ENCODE results near the gene RPTOR. TPM values are rescaled to one million over a fixed set of nuclear protein-coding genes. Genes with fewer than 3 reads are reported as not detected.

Gene RPTOR
- total and polyA plus RNA-seq, 2 experiments from 2014 or later: 13.2 to 37.9 TPM

GRCh38 chr17:80709090-80709695 lies 164.6 kb downstream of the RPTOR start:
- Histone ChIP-seq H3K27ac (no peak overlapping the region), H3K4me1 (ENCODE audit: low read depth) (no peaks in the 10 kb centered on the region), H3K4me3 (no peak overlapping the region), H3K36me3 (no peaks in the 10 kb centered on the region), H3K9me3 (ENCODE audit: low read depth) (no peaks in the 10 kb centered on the region), H3K27me3 (no peaks in the 10 kb centered on the region)
- TF ChIP-seq CTCF (IDR thresholded peaks at IDR 0.05; ENCODE audit: low read depth, low read length): no peak
- no peak for DNase-seq (ENCODE audit: low read depth in 1 of 2, low spot score in 1 of 2)

- Histone ChIP-seq H3K27ac (no peak overlapping the region), H3K4me3 (no peak overlapping the region), H3K36me3 (no peaks in the 10 kb centered on the region), H3K4me1 (ENCODE audit: low read depth) (no peaks in the 10 kb centered on the region), H3K9me3 (ENCODE audit: low read depth) (no peaks in the 10 kb centered on the region), H3K27me3 (no peaks in the 10 kb centered on the region)
- no peak for TF ChIP-seq CTCF (IDR thresholded peaks at IDR 0.05; ENCODE audit: low read depth, low read length)
- DNase-seq (ENCODE audit: low read depth in 1 of 2, low spot score in 1 of 2): no peak
Observed at GRCh38 chr17:80710714-80711302, 166.2 kb downstream of the RPTOR start.

- Histone ChIP-seq H3K4me3 (no peak overlapping the region), H3K27me3 (no peaks in the 10 kb centered on the region), H3K27ac (no peak overlapping the region), H3K36me3 (no peaks in the 10 kb centered on the region), H3K9me3 (ENCODE audit: low read depth) (no peaks in the 10 kb centered on the region), H3K4me1 (ENCODE audit: low read depth) (no peaks in the 10 kb centered on the region)
- no peak for DNase-seq (ENCODE audit: low read depth in 1 of 2, low spot score in 1 of 2)
- TF ChIP-seq CTCF (IDR thresholded peaks at IDR 0.05; ENCODE audit: low read depth, low read length): no peak
Observed at GRCh38 chr17:80712089-80712488, 167.5 kb downstream of the RPTOR start.

- no peak for DNase-seq (ENCODE audit: low read depth in 1 of 2, low spot score in 1 of 2)
- H3K4me3 ChIP-seq: no peak overlapping the region
- no peak for TF ChIP-seq CTCF (IDR thresholded peaks at IDR 0.05; ENCODE audit: low read depth, low read length)
- no peak overlapping the region for H3K27ac ChIP-seq
- no peaks in the 10 kb centered on the region for H3K9me3 ChIP-seq (ENCODE audit: low read depth)
- H3K36me3 ChIP-seq: no peaks in the 10 kb centered on the region
- H3K27me3 ChIP-seq: no peaks in the 10 kb centered on the region
- no peaks in the 10 kb centered on the region for H3K4me1 ChIP-seq (ENCODE audit: low read depth)
Observed at GRCh38 chr17:80712606-80713005, 168.0 kb downstream of the RPTOR start.

- Histone ChIP-seq H3K4me3 (no peak overlapping the region), H3K36me3 (no peaks in the 10 kb centered on the region), H3K27ac (no peak overlapping the region), H3K9me3 (ENCODE audit: low read depth) (no peaks in the 10 kb centered on the region), H3K27me3 (no peaks in the 10 kb centered on the region), H3K4me1 (ENCODE audit: low read depth) (no peaks in the 10 kb centered on the region)
- no peak for TF ChIP-seq CTCF (IDR thresholded peaks at IDR 0.05; ENCODE audit: low read depth, low read length)
- DNase-seq (ENCODE audit: low read depth in 1 of 2, low spot score in 1 of 2): no peak
Observed at GRCh38 chr17:80716986-80717719, 172.5 kb downstream of the RPTOR start.

Data from cardiac muscle cell (in vitro differentiated cells and primary cell).